ENCODE measurements around the gene CORT. TPM values are rescaled to one million over a fixed set of nuclear protein-coding genes. Genes with fewer than 3 reads are reported as not detected.
A peak's percentile ranks its signal among the peaks of the same experiment; 100 is the strongest.

CORT gene
- total and polyA plus RNA-seq, 2 experiments from 2014 or later: 0.22 TPM; not detected in 1

- 92 to 97% methylated on average over 6 of the region's 6 CpGs for WGBS, 2 experiments (ENCODE audit: low coverage in 1 of 2, low lambda C conversion rate in 2 of 2, missing lambda C conversion rate in 2 of 2)
- H3K36me3 ChIP-seq (ENCODE audit: low read depth): no peaks in the 10 kb centered on the region
- no peak overlapping the region for H3K4me3 ChIP-seq
- no peaks in the 10 kb centered on the region for H3K4me1 ChIP-seq (ENCODE audit: insufficient read depth)
- no peak overlapping the region for H3K4me2 ChIP-seq (ENCODE audit: unreplicated experiment)
- H3K79me2 ChIP-seq (ENCODE audit: insufficient read depth): peaks cover 100% of the 10 kb centered on the region
- DNase-seq: no peak
- no peaks in the 10 kb centered on the region for H3K9me3 ChIP-seq (ENCODE audit: low read depth)
- no peak overlapping the region for H2AFZ ChIP-seq
- in situ Hi-C loops (cut with MboI): no loop called here
- H4K20me1 ChIP-seq (ENCODE audit: insufficient read depth): no peaks in the 10 kb centered on the region
- H3K9me2 ChIP-seq (ENCODE audit: insufficient read depth): no peaks in the 10 kb centered on the region
- no peak for TF ChIP-seq EZH2phosphoT487 (IDR thresholded peaks at IDR 0.05; ENCODE audit: insufficient read depth, low read depth)
- TF ChIP-seq EZH2 (IDR thresholded peaks at IDR 0.05; ENCODE audit: insufficient read depth, poor library complexity, severe bottlenecking): no peak
- H3K9ac ChIP-seq: no peak overlapping the region
- no peak overlapping the region for H3K27ac ChIP-seq
- H3F3A ChIP-seq (ENCODE audit: insufficient read depth): no peaks in the 10 kb centered on the region
- H3K27me3 ChIP-seq (replicated peaks; ENCODE audit: insufficient read depth): no peaks in the 10 kb centered on the region
These were observed 34.7 kb downstream of the CORT start for GRCh38 chr1:10484521-10484920.

- no peak overlapping the region for H3K27ac ChIP-seq
- no peaks in the 10 kb centered on the region for H4K20me1 ChIP-seq (ENCODE audit: insufficient read depth)
- H3F3A ChIP-seq (ENCODE audit: insufficient read depth): 0 out of 2 replicates have a peak, but pooled peaks cover 4% of the 10 kb centered on the region
- no peaks in the 10 kb centered on the region for H3K9me2 ChIP-seq (ENCODE audit: insufficient read depth)
- WGBS, 2 experiments (ENCODE audit: low coverage in 1 of 2, low lambda C conversion rate in 2 of 2, missing lambda C conversion rate in 2 of 2): 74 to 93% methylated on average over 3 to 4 of the region's 4 CpGs
- no peak for DNase-seq
- H3K4me1 ChIP-seq (ENCODE audit: insufficient read depth): no peaks in the 10 kb centered on the region
- no peaks in the 10 kb centered on the region for H3K9me3 ChIP-seq (ENCODE audit: low read depth)
- no peaks in the 10 kb centered on the region for H3K36me3 ChIP-seq (ENCODE audit: low read depth)
- H3K27me3 ChIP-seq (replicated peaks; ENCODE audit: insufficient read depth): no peaks in the 10 kb centered on the region
- H3K79me2 ChIP-seq (ENCODE audit: insufficient read depth): peaks cover 100% of the 10 kb centered on the region
- H2AFZ ChIP-seq: no peak overlapping the region
- no peak overlapping the region for H3K4me2 ChIP-seq (ENCODE audit: unreplicated experiment)
- TF ChIP-seq EZH2 (IDR thresholded peaks at IDR 0.05; ENCODE audit: insufficient read depth, poor library complexity, severe bottlenecking) (no peak), EZH2phosphoT487 (IDR thresholded peaks at IDR 0.05; ENCODE audit: insufficient read depth, low read depth) (no peak)
- no peak overlapping the region for H3K4me3 ChIP-seq
- in situ Hi-C loops (cut with MboI): no loop called here
- no peak overlapping the region for H3K9ac ChIP-seq
These were observed 39.6 kb downstream of the CORT start for GRCh38 chr1:10489291-10490055.

GRCh38 chr1:10490286-10490970 is 40.6 kb downstream of the CORT start:
- H3F3A ChIP-seq (ENCODE audit: insufficient read depth): 0 out of 2 replicates have a peak, but pooled peaks cover 4% of the 10 kb centered on the region
- no peaks in the 10 kb centered on the region for H3K9me3 ChIP-seq (ENCODE audit: low read depth)
- no peak for TF ChIP-seq EZH2 (IDR thresholded peaks at IDR 0.05; ENCODE audit: insufficient read depth, poor library complexity, severe bottlenecking)
- no peak for TF ChIP-seq EZH2phosphoT487 (IDR thresholded peaks at IDR 0.05; ENCODE audit: insufficient read depth, low read depth)
- H3K79me2 ChIP-seq (ENCODE audit: insufficient read depth): peaks cover 97% of the 10 kb centered on the region
- no peaks in the 10 kb centered on the region for H3K27me3 ChIP-seq (replicated peaks; ENCODE audit: insufficient read depth)
- DNase-seq: no peak
- no peaks in the 10 kb centered on the region for H4K20me1 ChIP-seq (ENCODE audit: insufficient read depth)
- 86 to 88% methylated on average over 12 of the region's 12 CpGs for WGBS, 2 experiments (ENCODE audit: low coverage in 1 of 2, low lambda C conversion rate in 2 of 2, missing lambda C conversion rate in 2 of 2)
- in situ Hi-C loops (cut with MboI): no loop called here
- H3K4me1 ChIP-seq (ENCODE audit: insufficient read depth): peaks cover 8% of the 10 kb centered on the region
- no peaks in the 10 kb centered on the region for H3K36me3 ChIP-seq (ENCODE audit: low read depth)
- no peak overlapping the region for H3K9ac ChIP-seq
- H3K4me3 ChIP-seq: no peak overlapping the region
- H2AFZ ChIP-seq: no peak overlapping the region
- no peak overlapping the region for H3K4me2 ChIP-seq (ENCODE audit: unreplicated experiment)
- no peak overlapping the region for H3K27ac ChIP-seq
- no peaks in the 10 kb centered on the region for H3K9me2 ChIP-seq (ENCODE audit: insufficient read depth)

- 58 to 66% methylated on average over 5 of the region's 5 CpGs for WGBS, 2 experiments (ENCODE audit: low coverage in 1 of 2, low lambda C conversion rate in 2 of 2, missing lambda C conversion rate in 2 of 2)
- Histone ChIP-seq H3K9me2 (ENCODE audit: insufficient read depth) (no peaks in the 10 kb centered on the region), H3K36me3 (ENCODE audit: low read depth) (no peaks in the 10 kb centered on the region), H3F3A (ENCODE audit: insufficient read depth) (0 out of 2 replicates have a peak, but pooled peaks cover 4% of the 10 kb centered on the region), H3K9me3 (ENCODE audit: low read depth) (no peaks in the 10 kb centered on the region), H4K20me1 (ENCODE audit: insufficient read depth) (no peaks in the 10 kb centered on the region), H3K4me2 (ENCODE audit: unreplicated experiment) (no peak overlapping the region), H3K27me3 (replicated peaks; ENCODE audit: insufficient read depth) (no peaks in the 10 kb centered on the region), H2AFZ (0 out of 2 replicates have a peak overlapping the region, but pooled peaks have one; percentile 77), H3K9ac (0 out of 2 replicates have a peak overlapping the region, but pooled peaks have one; percentile 6), H3K4me1 (ENCODE audit: insufficient read depth) (peaks cover 10% of the 10 kb centered on the region), H3K27ac (no peak overlapping the region), H3K4me3 (no peak overlapping the region), H3K79me2 (ENCODE audit: insufficient read depth) (peaks cover 93% of the 10 kb centered on the region)
- TF ChIP-seq EZH2 (IDR thresholded peaks at IDR 0.05; ENCODE audit: insufficient read depth, poor library complexity, severe bottlenecking) (no peak), EZH2phosphoT487 (IDR thresholded peaks at IDR 0.05; ENCODE audit: insufficient read depth, low read depth) (no peak)
- in situ Hi-C loops (cut with MboI): no loop called here
- no peak for DNase-seq
These were observed 44.6 kb downstream of the CORT start for GRCh38 chr1:10494418-10494753.
